GM19043 (cell line): ENCODE results near the gene NUP35.
A peak's percentile ranks its signal among the peaks of the same experiment; 100 is the strongest.

Experiments used
- ATAC-seq: cut with Tn5 transposase; IDR thresholded peaks from one replicate; pipeline ENCODE4 v1.9.1; 2021; ENCODE audit warnings: low read depth; ENCODE audit not compliant: unreplicated experiment

Gene NUP35

DNA sequence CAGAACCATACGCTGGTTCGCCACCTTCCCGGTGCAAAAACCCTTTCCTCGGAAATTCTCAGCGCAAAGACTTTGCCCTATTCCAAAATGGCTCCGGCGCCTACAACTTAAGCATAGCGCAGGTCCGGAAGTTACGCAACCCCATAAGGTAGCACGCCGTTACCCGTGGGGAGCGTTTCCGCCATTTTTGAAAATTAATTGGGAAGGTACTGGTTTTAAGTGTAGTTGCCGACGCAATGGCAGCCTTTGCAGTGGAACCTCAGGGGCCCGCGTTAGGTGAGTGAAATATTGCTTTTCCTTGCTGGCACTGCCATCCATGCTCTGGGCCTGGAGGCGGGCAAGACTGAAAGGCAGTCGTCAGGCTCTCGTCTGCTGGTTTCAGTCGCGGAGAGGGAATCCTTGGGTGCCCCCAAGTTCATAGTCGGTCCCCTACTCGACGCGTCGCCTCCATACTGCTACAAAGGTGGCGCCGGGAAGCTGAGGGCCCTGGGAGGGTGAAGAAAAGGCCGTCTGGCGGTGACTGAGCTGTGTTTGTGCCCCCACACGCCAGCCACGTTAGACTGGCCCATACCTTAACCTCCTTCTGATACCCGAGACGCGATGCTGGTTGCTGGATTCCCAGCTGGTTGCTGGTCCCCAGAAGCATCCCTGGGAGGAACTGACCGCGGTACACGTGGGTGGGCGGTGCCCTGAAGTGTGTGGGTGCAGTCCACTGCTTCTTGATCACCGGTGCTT lies at the start of gene NUP35:
Gene NUP35, plus strand, starts transcription at position 222 of the 735 bp plus-strand sequence. Its CDS starts 15 bp downstream, at position 237.
- ATAC-seq = peak; percentile 85

- ATAC-seq = no peak
Observed at GRCh38 chr2:183078163-183078463, 46.1 kb upstream of the NUP35 start.

- ATAC-seq = peak; percentile 88
Observed at GRCh38 chr2:183078464-183079138, 45.6 kb upstream of the NUP35 start, which contains the start of gene DUSP19. Gene DUSP19 (plus strand): TSS chr2:183078747. CDS start chr2:183078934, 187 bp downstream.

DNA sequence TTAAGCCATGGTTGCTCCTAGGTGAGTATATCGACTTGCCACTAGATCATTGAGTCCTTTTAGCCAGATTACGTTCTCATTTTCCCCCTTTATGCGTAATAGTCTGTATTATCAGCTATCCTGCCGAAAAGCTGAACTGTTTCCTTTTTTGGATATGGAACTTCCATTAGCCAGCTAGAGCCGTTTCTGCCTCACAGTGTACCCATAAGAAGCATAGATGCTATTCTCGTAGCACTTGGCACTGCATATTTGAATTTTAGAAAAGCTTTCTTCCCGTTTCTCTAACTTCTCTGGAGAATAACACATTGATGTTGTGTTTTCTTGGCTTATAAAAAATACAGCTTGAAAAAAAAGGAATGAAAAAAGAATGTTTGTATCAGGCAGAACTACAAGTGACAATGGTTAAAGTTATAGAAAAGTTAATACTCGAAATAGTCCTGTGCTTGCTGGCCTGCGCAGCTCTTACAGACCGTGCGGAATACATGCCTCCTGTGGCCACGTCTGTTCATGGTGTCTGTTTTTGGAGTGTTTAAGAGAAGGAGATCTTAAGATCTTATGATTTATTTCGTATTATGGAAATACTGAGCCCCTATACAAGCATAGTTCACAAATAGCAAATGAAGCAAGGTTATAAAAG lies 45.0 kb upstream of the NUP35 start:
- peak; percentile 4 for ATAC-seq

- ATAC-seq = no peak
Observed at GRCh38 chr2:183081911-183082310, 42.3 kb upstream of the NUP35 start.

DNA sequence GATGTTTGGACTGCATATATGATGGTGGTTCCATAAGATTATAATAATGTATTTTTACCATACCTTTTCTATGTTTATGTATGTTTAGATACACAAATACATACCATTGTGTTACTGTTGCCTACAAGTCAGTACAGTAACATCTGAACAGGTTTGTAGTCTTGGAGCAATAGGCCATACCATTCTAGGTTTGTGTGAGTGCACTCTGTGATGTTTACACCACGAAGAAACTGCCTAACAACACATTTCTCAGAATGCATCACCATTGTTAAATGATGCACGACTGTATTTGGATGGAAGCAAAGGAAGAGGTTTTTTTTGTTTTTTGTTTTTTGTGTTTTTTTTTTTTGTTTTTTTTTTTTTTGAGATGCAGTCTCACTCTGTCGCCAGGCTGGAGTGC lies 36.2 kb upstream of the NUP35 start:
- peak; percentile 41 for ATAC-seq

GRCh38 chr2:183089192-183089851 lies 34.9 kb upstream of the NUP35 start:
- ATAC-seq = peak; percentile 33

DNA sequence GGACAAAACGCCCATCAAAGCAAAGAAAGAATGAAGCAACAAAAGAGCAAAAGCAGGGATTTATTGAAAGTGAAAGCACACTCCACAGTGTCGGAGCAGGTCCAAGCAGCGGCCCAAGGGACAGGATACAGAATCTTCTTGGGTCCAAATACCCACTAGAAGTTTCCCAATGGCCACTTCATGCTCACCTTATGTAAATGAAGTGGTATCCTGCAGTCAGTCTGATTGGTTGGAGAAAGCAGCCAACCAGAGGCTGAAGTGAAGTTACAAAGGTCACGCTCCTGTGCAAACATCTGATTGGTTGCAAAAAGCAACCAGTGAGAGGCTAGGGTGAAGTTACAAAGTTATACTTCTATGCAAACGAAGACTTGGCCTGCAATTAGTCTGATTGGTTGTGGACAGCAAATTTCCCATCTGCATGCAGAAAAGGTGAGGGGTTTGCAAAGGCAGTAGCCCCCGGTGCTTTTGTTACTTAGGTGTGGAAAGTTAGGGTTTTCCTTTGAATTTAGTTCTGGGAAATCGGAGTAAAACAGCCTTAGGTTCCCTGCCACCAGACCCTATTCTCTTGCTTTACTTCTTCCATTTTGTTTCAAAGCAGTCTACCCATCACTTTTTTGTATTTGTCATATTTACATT lies 32.8 kb upstream of the NUP35 start:
- no peak for ATAC-seq

DNA sequence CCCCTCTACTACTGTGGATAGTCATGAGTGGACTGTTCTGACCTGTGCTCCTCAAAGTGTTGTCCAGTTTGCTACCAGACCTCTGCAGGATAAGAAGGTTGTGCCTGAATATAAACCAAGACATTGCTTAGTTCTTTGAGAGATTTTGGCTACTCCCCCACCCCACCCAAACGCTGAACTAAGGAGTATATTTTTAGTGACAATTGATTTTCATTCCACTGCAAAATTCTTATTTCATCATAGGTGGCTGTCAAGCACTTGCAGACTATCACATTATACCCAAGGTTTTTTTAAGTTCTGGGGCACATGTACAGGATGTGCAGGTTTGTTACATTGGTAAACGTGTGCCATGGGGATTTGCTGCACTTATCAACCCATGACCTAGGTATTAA lies 32.3 kb upstream of the NUP35 start:
- ATAC-seq = no peak

- peak; percentile 88 for ATAC-seq
Observed at GRCh38 chr2:183093857-183094657, 30.2 kb upstream of the NUP35 start.

DNA sequence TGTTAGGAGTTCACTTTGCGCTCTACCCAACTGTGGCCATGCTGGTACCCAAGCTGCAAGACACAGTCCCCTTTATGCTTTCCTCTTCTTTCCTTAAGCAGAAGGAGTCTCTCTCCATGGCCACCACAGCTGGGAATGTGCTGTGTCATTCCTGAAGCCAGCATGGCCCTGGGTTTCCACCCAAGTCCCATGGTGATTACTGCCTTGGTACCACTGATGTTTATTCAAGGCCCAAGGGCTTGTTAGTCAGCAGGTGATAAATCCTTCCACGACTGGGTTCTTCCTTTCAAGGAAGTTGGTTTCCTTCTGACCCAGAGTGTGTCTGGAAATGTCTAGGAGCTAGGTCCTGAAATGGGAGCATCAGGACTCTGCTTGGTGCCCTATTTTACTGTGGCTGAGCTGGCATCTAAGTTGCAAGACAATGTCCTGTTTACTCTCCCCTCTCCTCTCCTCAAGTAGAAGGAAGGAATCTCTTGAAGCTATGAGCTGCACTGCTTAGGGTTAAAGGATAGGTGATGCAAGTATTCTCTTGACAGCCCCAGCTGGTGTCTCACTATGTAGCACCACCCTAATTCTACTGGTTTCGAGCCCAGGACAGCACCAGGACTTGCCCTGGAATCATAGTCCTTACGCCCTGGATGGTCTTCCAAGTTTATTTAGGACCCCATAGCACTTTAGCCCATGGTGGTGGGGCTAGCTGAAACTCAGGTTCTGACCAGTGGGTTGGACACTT lies 18.7 kb upstream of the NUP35 start:
- ATAC-seq = no peak

- ATAC-seq = no peak
Observed at GRCh38 chr2:183112577-183112976, 11.7 kb upstream of the NUP35 start.

- ATAC-seq = no peak
Observed at GRCh38 chr2:183113630-183114029, 10.6 kb upstream of the NUP35 start.

DNA sequence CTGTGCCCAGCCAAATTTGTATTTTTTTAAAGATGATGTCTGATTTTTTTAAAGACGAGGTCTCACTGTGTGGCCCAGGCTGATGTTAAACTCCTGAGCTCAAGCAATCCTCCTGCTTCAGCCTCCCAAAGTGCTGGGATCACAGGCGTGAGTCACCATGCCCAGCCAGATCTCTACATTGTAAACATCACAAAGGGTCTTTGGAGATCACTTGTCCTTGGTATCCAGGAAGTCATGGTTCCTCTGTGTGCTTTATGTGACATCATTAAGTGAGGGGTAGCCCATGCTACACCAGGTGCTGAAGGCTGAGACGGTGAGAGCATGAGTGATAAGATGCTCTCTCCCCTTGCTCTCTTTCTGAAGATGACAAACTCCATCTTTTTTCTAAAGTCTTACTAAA lies 7.0 kb upstream of the NUP35 start:
- ATAC-seq = no peak

GRCh38 chr2:183123117-183123958 lies 905 bp upstream of the NUP35 start:
- ATAC-seq = no peak

- ATAC-seq = peak; percentile 33
Observed at GRCh38 chr2:183123959-183124221, 353 bp upstream of the NUP35 start.

- no peak for ATAC-seq
Observed at GRCh38 chr2:183124957-183125255, 663 bp downstream of the NUP35 start.

DNA sequence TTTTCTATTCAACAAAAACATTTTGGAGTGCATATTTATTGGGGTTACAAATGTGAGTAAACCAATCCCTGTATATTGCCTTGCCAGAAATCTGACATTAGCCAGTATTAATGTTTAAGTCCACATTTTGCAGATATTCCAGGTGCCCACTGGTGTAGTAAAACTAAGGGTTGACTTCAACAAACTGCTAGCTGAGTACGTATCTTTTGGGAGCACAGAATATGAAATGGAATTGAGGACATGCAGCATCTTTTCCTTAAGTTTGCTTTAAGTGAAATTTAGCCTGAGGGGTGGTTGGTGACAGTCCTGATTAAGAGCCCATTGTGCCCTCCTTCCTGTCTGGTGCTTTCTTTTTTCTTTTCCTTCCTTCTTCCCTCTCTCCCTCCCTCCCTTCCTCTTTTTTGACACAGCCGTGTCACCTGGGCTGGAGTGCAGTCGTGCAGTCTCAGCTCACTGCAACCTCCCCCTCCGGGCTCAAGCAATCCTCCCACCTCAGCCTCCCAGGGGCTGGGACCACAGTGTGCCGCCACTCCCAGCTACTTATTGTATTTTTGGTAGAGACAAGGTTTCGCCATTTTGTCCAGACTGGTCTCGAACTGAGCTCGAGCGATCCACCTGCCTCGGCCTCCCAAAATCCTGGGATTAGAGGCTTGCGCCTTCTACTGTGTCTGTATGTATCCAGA lies 1.6 kb downstream of the NUP35 start:
- ATAC-seq = no peak
